Measurements from ENCODE around the gene BLACAT1.

GRCh38 chr1:205500240-205501233 is 44.7 kb upstream of the BLACAT1 start:
- TF ChIP-seq CREB1 (IDR thresholded peaks at IDR 0.05) (no peak), POLR2A (IDR thresholded peaks at IDR 0.05; ENCODE audit: control extremely low read depth in 1 of 2, low read depth in 2 of 2, low read length in 2 of 2) (no peak), POLR2AphosphoS5 (IDR thresholded peaks at IDR 0.05; ENCODE audit: low read depth, low read length) (no peak), MAX (IDR thresholded peaks at IDR 0.05) (no peak), RXRA (IDR thresholded peaks at IDR 0.05; ENCODE audit: insufficient read depth, low read depth, low read length) (no peak), TCF12 (IDR thresholded peaks at IDR 0.05; ENCODE audit: low read depth, low read length) (no peak), GTF2F1 (IDR thresholded peaks at IDR 0.05; ENCODE audit: borderline replicate concordance, low read depth, low read length) (no peak), JUN (IDR thresholded peaks at IDR 0.05; ENCODE audit: low read depth, low read length) (no peak)
